CD4-positive, alpha-beta memory T cell (primary cell): ENCODE data around the gene ART3. TPM values are rescaled to one million over a fixed set of nuclear protein-coding genes. Genes with fewer than 3 reads are reported as not detected.
"Not testable (repeated sequence)": the region's sequence is repeated elsewhere in the genome, so short reads cannot be mapped to it uniquely, and the experiment has no call there.

Experiments
- CTCF ChIA-PET: fragments of 350-600 bp; sonication (Branson Sonifier 250); formaldehyde crosslinking; loops from one replicate; lab custom pipeline; 2021; ENCODE audit warnings: inconsistent platforms; ENCODE audit not compliant: partially characterized antibody; lab: Charles Lee
- POLR2A ChIA-PET: fragments of 350-600 bp; sonication (Branson Sonifier 250); formaldehyde crosslinking; loops from one replicate; lab custom pipeline; 2021; ENCODE audit not compliant: partially characterized antibody; lab: Charles Lee
- DNase-seq, 5 donors: peaks; one replicate each; pipeline versions ENCODE4 v3.0.0 to v3.0.0-alpha.2; 2020 to 2022; ENCODE audit warnings: mixed read lengths in 1 of 5
- H3K27ac ChIP-seq: one replicate; pipeline ENCODE4 v1.7.0; 2013; ENCODE audit warnings: low read depth, low read length
- H3K27me3 ChIP-seq: 2 replicates; pipeline ENCODE4 v1.7.0; 2013; ENCODE audit warnings: mild to moderate bottlenecking, low read length, moderate library complexity; ENCODE audit not compliant: insufficient read depth
- H3K36me3 ChIP-seq: 2 replicates; pipeline ENCODE4 v1.7.0; 2013; ENCODE audit warnings: mild to moderate bottlenecking, low read length, moderate library complexity; ENCODE audit not compliant: insufficient read depth
- H3K4me1 ChIP-seq: 2 replicates; pipeline ENCODE4 v1.7.0; 2013; ENCODE audit warnings: mild to moderate bottlenecking, low read length, moderate library complexity; ENCODE audit not compliant: insufficient read depth
- H3K4me3 ChIP-seq, 2 donors: one replicate each; pipeline ENCODE4 v1.7.0; 2013; ENCODE audit warnings: low read length in 2 of 2, mild to moderate bottlenecking in 1 of 2
- H3K9me3 ChIP-seq, 2 donors: one replicate each; pipeline ENCODE4 v1.7.0; 2013; ENCODE audit warnings: low read length in 2 of 2, control low read depth in 1 of 2; ENCODE audit not compliant: control insufficient read depth in 1 of 2
- H3K27ac Mint-ChIP-seq, 7 donors: one replicate each; pipeline ENCODE4 v1.8.0; 2020 to 2021; ENCODE audit warnings: mixed read lengths in 7 of 7, mild to moderate bottlenecking in 6 of 7, inconsistent platforms in 3 of 7, moderate library complexity in 3 of 7
- H3K27me3 Mint-ChIP-seq, 2 donors: one replicate each; pipeline ENCODE4 v1.8.0; 2020 to 2021; ENCODE audit warnings: mixed read lengths in 2 of 2
- H3K36me3 Mint-ChIP-seq, 2 donors: one replicate each; pipeline ENCODE4 v1.8.0; 2020 to 2021; ENCODE audit warnings: mixed read lengths in 2 of 2, inconsistent platforms in 1 of 2, mild to moderate bottlenecking in 1 of 2
- H3K4me1 Mint-ChIP-seq, 4 donors: one replicate each; pipeline ENCODE4 v1.8.0; 2020 to 2021; ENCODE audit warnings: mixed read lengths in 4 of 4, mild to moderate bottlenecking in 1 of 4
- H3K4me3 Mint-ChIP-seq, 8 donors: one replicate each; pipeline ENCODE4 v1.8.0; 2020 to 2021; ENCODE audit warnings: mixed read lengths in 8 of 8, mild to moderate bottlenecking in 7 of 8, moderate library complexity in 6 of 8, inconsistent platforms in 3 of 8
- H3K9me3 Mint-ChIP-seq, 8 donors: one replicate each; pipeline ENCODE4 v1.8.0; 2020 to 2021; ENCODE audit warnings: mixed read lengths in 8 of 8, mild to moderate bottlenecking in 5 of 8, inconsistent platforms in 3 of 8, moderate library complexity in 1 of 8
- intact Hi-C: fragments of 100-400 bp; cut with micrococcal nuclease; formaldehyde crosslinking; loops from one replicate; pipeline ENCODE4 v1.15.1; 2023
- polyA plus RNA-seq, 2 donors: library from polyadenylated mRNA; unstranded; fragments of 300-500 nt; fragmentation: Illumina TruSeq; gene quantifications; one replicate each; pipeline ENCODE4 v1.2.3, GENCODE V29; 2021
- total RNA-seq, 2 experiments: library from RNA; stranded (reverse); gene quantifications; one replicate each; pipeline ENCODE4 v1.2.3, GENCODE V29; 2021

ART3 gene
- total and polyA plus RNA-seq, 4 experiments from 2014 or later: not detected

- H3K36me3 ChIP-seq, intact Hi-C loops, H3K4me1 Mint-ChIP-seq, H3K4me1 ChIP-seq, H3K4me3 ChIP-seq, POLR2A ChIA-PET, H3K27ac ChIP-seq, H3K9me3 Mint-ChIP-seq, H3K36me3 Mint-ChIP-seq, DNase-seq, H3K27me3 Mint-ChIP-seq, H3K9me3 ChIP-seq, H3K27me3 ChIP-seq: not testable (repeated sequence)
- CTCF ChIA-PET: interaction anchor here (1.0 to 1.5 kb wide), 3 partner anchors 10 to 101 kb away, joined by 3 read pairs; partner anchors contain the start of gene NAAA
- Mint-ChIP-seq H3K27ac (peak overlapping the region in 2 of 7 donors; percentile 44 to 57), H3K4me3 (peak overlapping the region; percentile 79 to 88 (median 84))
Measured at GRCh38 chr4:76042241-76042998, 32.1 kb upstream of the ART3 start.

GRCh38 chr4:76043306-76043705 is 31.2 kb upstream of the ART3 start:
- POLR2A ChIA-PET, H3K36me3 ChIP-seq, H3K27ac ChIP-seq, H3K4me1 ChIP-seq, H3K36me3 Mint-ChIP-seq, H3K27ac Mint-ChIP-seq, H3K4me3 Mint-ChIP-seq, H3K27me3 ChIP-seq, H3K9me3 Mint-ChIP-seq, H3K4me3 ChIP-seq, DNase-seq, H3K9me3 ChIP-seq, intact Hi-C loops, CTCF ChIA-PET, H3K4me1 Mint-ChIP-seq: not testable (repeated sequence)
- peaks cover 4 to 12% of the 10 kb centered on the region in 2 donors for H3K27me3 Mint-ChIP-seq

GRCh38 chr4:76044686-76045085 is 29.8 kb upstream of the ART3 start:
- H3K27ac Mint-ChIP-seq, H3K9me3 ChIP-seq, DNase-seq, H3K4me1 Mint-ChIP-seq, POLR2A ChIA-PET, H3K4me1 ChIP-seq, H3K27ac ChIP-seq, H3K27me3 ChIP-seq, intact Hi-C loops, H3K4me3 ChIP-seq, H3K9me3 Mint-ChIP-seq, H3K36me3 ChIP-seq, CTCF ChIA-PET, H3K36me3 Mint-ChIP-seq: not testable (repeated sequence)
- Mint-ChIP-seq H3K27me3 (peaks cover 4 to 12% of the 10 kb centered on the region in 2 donors), H3K4me3 (peak overlapping the region in 2 of 8 donors; percentile 29 to 32)

- H3K4me3 ChIP-seq, H3K9me3 ChIP-seq, H3K4me1 ChIP-seq, H3K36me3 Mint-ChIP-seq, H3K27ac Mint-ChIP-seq, intact Hi-C loops, H3K36me3 ChIP-seq, POLR2A ChIA-PET, H3K27me3 Mint-ChIP-seq, H3K27me3 ChIP-seq, H3K4me1 Mint-ChIP-seq, DNase-seq, H3K9me3 Mint-ChIP-seq, CTCF ChIA-PET, H3K27ac ChIP-seq, H3K4me3 Mint-ChIP-seq: not testable (repeated sequence)
Measured at GRCh38 chr4:76049860-76050416, 24.6 kb upstream of the ART3 start.

DNA sequence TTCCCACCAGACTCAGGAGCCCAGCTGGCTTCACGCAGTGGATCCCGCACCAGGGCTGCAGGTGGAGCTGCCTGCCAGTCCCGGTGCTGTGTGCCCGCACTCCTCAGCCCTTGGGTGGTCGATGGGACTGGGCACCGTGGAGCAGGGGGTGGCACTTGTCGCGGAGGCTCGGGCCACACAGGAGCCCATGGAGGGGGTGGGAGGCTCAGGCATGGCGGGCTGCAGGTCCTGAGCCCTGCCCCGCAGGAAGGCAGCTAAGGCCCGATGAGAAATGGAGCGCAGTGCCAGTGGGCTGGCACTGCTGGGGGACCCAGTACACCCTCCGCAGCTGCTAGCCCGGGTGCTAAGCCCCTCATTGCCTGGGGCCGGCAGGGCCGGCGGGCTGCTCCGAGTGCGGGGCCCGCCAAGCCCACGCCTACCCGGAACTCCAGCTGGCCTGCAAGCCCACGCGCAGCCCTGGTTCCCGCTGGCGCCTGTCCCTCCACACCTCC is 23.9 kb upstream of the ART3 start:
- H3K9me3 ChIP-seq, H3K27me3 Mint-ChIP-seq, DNase-seq, H3K4me3 Mint-ChIP-seq, H3K36me3 ChIP-seq, POLR2A ChIA-PET, H3K27ac ChIP-seq, H3K4me1 Mint-ChIP-seq, intact Hi-C loops, H3K36me3 Mint-ChIP-seq, H3K9me3 Mint-ChIP-seq, H3K4me3 ChIP-seq, H3K27me3 ChIP-seq, H3K27ac Mint-ChIP-seq, H3K4me1 ChIP-seq: not testable (repeated sequence)
- CTCF ChIA-PET: interaction anchor here (1.0 to 1.3 kb wide), 3 partner anchors 11 to 58 kb away, joined by 3 to 6 read pairs (median 5); no protein-coding TSS in a partner anchor

- DNase-seq: no peak
- Histone ChIP-seq H3K27me3 (no peaks in the 10 kb centered on the region), H3K9me3 (no peaks in the 10 kb centered on the region), H3K4me1 (no peaks in the 10 kb centered on the region), H3K27ac (no peak overlapping the region), H3K4me3 (no peak overlapping the region), H3K36me3 (no peaks in the 10 kb centered on the region)
- peaks cover 0 to 4% of the 10 kb centered on the region in 2 donors for H3K27me3 Mint-ChIP-seq
- no peaks in the 10 kb centered on the region for H3K9me3 Mint-ChIP-seq
- H3K4me3 Mint-ChIP-seq: no peak overlapping the region
- no peaks in the 10 kb centered on the region for H3K36me3 Mint-ChIP-seq
- intact Hi-C loops: no loop called here
- ChIA-PET CTCF (interaction anchor here (0.7 to 2.4 kb wide), 4 partner anchors 9 to 61 kb away, joined by 4 to 15 read pairs (median 10); no protein-coding TSS in a partner anchor), POLR2A (no interaction called here)
- H3K27ac Mint-ChIP-seq: no peak overlapping the region
- H3K4me1 Mint-ChIP-seq: no peaks in the 10 kb centered on the region
Measured at GRCh38 chr4:76053730-76054129, 20.8 kb upstream of the ART3 start.

GRCh38 chr4:76055016-76055415 is 19.5 kb upstream of the ART3 start:
- H3K4me3 Mint-ChIP-seq: no peak overlapping the region

More at GRCh38 chr4:76055016-76055415, 19.5 kb upstream of the ART3 start:
- H3K36me3 Mint-ChIP-seq: no peaks in the 10 kb centered on the region
- DNase-seq: no peak
- no peak overlapping the region for H3K27ac Mint-ChIP-seq
- H3K9me3 Mint-ChIP-seq: no peaks in the 10 kb centered on the region
- H3K9me3 ChIP-seq: no peaks in the 10 kb centered on the region
- ChIA-PET POLR2A (no interaction called here), CTCF (interaction anchor here (2.4 kb wide), 1 partner anchor 12 kb away, joined by 11 read pairs; no protein-coding TSS in a partner anchor)
- no peak overlapping the region for H3K27ac ChIP-seq
- peaks cover 0 to under 1% (median under 1%) of the 10 kb centered on the region in 4 donors for H3K4me1 Mint-ChIP-seq
- no peaks in the 10 kb centered on the region for H3K27me3 ChIP-seq
- H3K27me3 Mint-ChIP-seq: peaks cover 0 to 4% of the 10 kb centered on the region in 2 donors
- H3K36me3 ChIP-seq: no peaks in the 10 kb centered on the region
- H3K4me1 ChIP-seq: no peaks in the 10 kb centered on the region
- intact Hi-C loops: no loop called here
- H3K4me3 ChIP-seq: no peak overlapping the region
